Lung microvascular endothelial cell (primary cell): Measurements from ENCODE around the gene CFAP47. TPM values are rescaled to one million over a fixed set of nuclear protein-coding genes. Genes with fewer than 3 reads are reported as not detected.

Source experiments
- total RNA-seq: library from RNA; depleted of rRNA; stranded (reverse); fragments of >200 nt; gene quantifications from 2 replicates; pipeline ENCODE4 v1.2.1, GENCODE V29; 2014

Gene CFAP47
- total RNA-seq, 1 donor from 2014 or later, result not detected

Other genes starting within 250 kb of the CFAP47 start
- not detected in 2 replicates for gene MAGEB16, start 121.4 kb upstream of the CFAP47 start, total RNA-seq